ENCODE measurements around the gene NME9.
A peak's percentile ranks its signal among the peaks of the same experiment; 100 is the strongest.

Gene NME9

DNA sequence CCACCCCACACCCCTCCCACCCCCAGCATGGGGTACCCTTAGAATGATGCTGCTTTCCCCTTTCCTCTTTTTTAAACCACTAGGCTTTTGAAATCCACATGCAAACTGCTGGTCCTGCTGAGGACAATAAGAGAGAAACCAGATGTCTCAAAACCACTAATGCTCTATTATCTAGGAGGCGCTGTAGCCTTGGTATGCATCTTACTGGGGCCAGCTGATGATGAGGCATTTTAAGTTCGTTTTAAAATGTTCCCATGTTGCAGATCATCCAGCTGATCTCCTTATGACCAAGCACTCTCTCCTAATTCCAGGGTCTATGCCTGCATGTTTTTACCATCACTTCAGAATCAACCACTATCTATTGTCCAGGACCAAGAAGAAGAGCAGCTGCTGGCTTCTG, 1.3 kb downstream of the NME9 start:
- Mint-ChIP-seq H3K27me3 (ENCODE audit: low read depth) (peaks cover 20% of the 10 kb centered on the region), H3K4me3 (peak overlapping the region; percentile 83 to 94 (median 93)), H3K27ac (no peak overlapping the region), H3K9me3 (no peaks in the 10 kb centered on the region), H3K4me1 (peaks cover 30% of the 10 kb centered on the region), H3K36me3 (ENCODE audit: low read depth) (no peaks in the 10 kb centered on the region)
- TF ChIP-seq, protein P1, sequence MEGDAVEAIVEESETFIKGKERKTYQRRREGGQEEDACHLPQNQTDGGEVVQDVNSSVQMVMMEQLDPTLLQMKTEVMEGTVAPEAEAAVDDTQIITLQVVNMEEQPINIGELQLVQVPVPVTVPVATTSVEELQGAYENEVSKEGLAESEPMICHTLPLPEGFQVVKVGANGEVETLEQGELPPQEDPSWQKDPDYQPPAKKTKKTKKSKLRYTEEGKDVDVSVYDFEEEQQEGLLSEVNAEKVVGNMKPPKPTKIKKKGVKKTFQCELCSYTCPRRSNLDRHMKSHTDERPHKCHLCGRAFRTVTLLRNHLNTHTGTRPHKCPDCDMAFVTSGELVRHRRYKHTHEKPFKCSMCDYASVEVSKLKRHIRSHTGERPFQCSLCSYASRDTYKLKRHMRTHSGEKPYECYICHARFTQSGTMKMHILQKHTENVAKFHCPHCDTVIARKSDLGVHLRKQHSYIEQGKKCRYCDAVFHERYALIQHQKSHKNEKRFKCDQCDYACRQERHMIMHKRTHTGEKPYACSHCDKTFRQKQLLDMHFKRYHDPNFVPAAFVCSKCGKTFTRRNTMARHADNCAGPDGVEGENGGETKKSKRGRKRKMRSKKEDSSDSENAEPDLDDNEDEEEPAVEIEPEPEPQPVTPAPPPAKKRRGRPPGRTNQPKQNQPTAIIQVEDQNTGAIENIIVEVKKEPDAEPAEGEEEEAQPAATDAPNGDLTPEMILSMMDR (IDR thresholded peaks at IDR 0.05; ENCODE audit: unreplicated experiment in 3 of 3) = no peak

- Mint-ChIP-seq H3K9me3 (no peaks in the 10 kb centered on the region), H3K36me3 (ENCODE audit: low read depth) (no peaks in the 10 kb centered on the region), H3K27ac (no peak overlapping the region), H3K27me3 (ENCODE audit: low read depth) (peaks cover 20% of the 10 kb centered on the region), H3K4me1 (peaks cover 30% of the 10 kb centered on the region), H3K4me3 (peak overlapping the region; percentile 25 to 55 (median 50))
- TF ChIP-seq, protein P1 (IDR thresholded peaks at IDR 0.05; ENCODE audit: unreplicated experiment in 3 of 3) = no peak
Measured at GRCh38 chr3:138327831-138328230, 1.8 kb downstream of the NME9 start.

DNA sequence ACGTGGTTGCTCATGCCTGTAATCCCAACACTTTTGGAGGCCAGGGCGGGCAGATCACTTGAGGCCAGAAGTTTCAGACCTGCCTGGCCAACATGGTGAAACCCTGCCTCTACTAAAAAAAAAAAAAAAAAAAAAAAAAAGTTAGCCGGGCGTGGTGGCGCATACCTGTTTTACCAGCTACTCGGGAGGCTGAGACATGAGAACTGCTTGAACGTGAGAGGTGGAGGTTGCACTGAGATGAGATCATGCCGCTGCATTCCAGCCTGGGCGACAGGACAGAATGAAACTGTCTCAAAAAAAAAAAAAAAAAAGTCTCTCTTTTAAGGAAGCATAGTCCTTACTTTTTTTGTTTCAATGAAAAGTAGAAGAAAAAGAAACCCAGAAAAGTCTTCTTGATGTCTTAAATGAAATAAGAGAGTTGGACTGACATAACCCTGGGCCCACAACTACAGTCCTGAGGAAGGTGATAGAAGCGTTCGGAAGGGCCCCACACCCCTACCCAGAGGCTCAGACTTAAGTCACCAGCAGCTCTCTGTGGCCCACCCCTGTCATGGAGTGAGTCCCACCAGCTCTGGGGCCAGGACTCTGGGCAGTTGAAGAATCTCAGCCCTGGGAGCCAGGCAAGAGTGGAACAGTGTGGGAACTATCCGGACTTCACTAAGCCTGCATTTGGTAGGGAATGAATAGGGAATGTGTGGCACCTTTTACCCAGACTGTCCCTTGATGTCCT, 2.6 kb downstream of the NME9 start:
- H3K27me3 Mint-ChIP-seq (ENCODE audit: low read depth) = peaks cover 15% of the 10 kb centered on the region
- H3K36me3 Mint-ChIP-seq (ENCODE audit: low read depth) = no peaks in the 10 kb centered on the region
- peaks cover 23% of the 10 kb centered on the region for H3K4me1 Mint-ChIP-seq
- no peaks in the 10 kb centered on the region for H3K9me3 Mint-ChIP-seq
- TF ChIP-seq, protein P1 (IDR thresholded peaks at IDR 0.05; ENCODE audit: unreplicated experiment in 3 of 3) = no peak
- H3K27ac Mint-ChIP-seq = no peak overlapping the region
- no peak overlapping the region for H3K4me3 Mint-ChIP-seq

DNA sequence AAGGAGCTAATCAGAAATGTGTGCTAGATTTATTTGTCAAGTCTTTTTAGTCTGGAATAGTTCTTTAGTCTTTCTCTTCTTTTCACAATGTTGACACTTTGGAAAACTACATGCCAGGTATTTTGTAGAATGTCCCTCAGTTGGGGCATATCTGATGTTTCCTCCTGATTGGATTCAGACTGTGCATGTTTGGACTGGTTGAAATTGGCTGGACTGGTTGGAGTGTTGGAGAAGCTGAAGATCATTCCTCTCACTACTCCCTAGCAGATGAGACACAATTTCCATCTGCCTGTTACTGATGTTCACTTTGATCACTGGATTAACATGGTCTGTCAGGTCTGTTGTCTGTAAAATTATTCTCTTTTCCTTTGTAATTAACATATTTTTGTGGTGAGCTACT, 3.7 kb downstream of the NME9 start:
- Mint-ChIP-seq H3K27me3 (ENCODE audit: low read depth) (peaks cover 18% of the 10 kb centered on the region), H3K4me3 (no peak overlapping the region), H3K36me3 (ENCODE audit: low read depth) (no peaks in the 10 kb centered on the region), H3K9me3 (no peaks in the 10 kb centered on the region), H3K4me1 (peaks cover 23% of the 10 kb centered on the region), H3K27ac (no peak overlapping the region)
- TF ChIP-seq, protein P1 (IDR thresholded peaks at IDR 0.05; ENCODE audit: unreplicated experiment in 3 of 3) = no peak

DNA sequence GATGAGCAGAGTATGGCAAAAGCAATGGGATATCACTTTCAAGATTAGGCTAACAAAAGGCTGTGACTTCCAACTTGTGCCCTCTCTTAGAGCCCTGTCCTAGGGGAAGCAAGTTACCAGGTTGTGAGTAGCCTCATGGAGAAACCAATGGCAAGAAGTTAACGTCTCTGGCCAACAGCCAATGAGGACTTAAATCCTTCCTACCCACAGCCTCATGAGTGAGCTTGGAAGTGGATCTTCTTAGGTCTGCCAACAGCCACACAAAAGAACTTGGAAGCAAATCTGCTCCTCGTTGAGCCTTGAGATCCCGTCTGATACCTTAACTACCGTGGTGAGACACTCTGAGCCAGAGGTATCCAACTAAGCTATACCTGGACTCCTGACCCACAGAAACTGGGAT, 5.7 kb downstream of the NME9 start:
- peaks cover 13% of the 10 kb centered on the region for H3K4me1 Mint-ChIP-seq
- TF ChIP-seq, protein P1 (IDR thresholded peaks at IDR 0.05; ENCODE audit: unreplicated experiment in 3 of 3) = no peak
- H3K27me3 Mint-ChIP-seq (ENCODE audit: low read depth) = peaks cover 14% of the 10 kb centered on the region
- no peak overlapping the region for H3K27ac Mint-ChIP-seq
- H3K4me3 Mint-ChIP-seq = no peak overlapping the region
- H3K36me3 Mint-ChIP-seq (ENCODE audit: low read depth) = no peaks in the 10 kb centered on the region
- H3K9me3 Mint-ChIP-seq = no peaks in the 10 kb centered on the region

- no peaks in the 10 kb centered on the region for H3K36me3 Mint-ChIP-seq (ENCODE audit: low read depth)
- H3K9me3 Mint-ChIP-seq = no peaks in the 10 kb centered on the region
- H3K4me1 Mint-ChIP-seq = no peaks in the 10 kb centered on the region
- TF ChIP-seq, protein P1 (IDR thresholded peaks at IDR 0.05; ENCODE audit: unreplicated experiment in 3 of 3) = no peak
- no peak overlapping the region for H3K27ac Mint-ChIP-seq
- no peak overlapping the region for H3K4me3 Mint-ChIP-seq
- peaks cover 3% of the 10 kb centered on the region for H3K27me3 Mint-ChIP-seq (ENCODE audit: low read depth)
Measured at GRCh38 chr3:138317687-138318086, 12.0 kb downstream of the NME9 start.

Data from nephron (organoid).